ENCODE data around the gene PLEKHM3.
"Not testable (repeated sequence)": the region's sequence is repeated elsewhere in the genome, so short reads cannot be mapped to it uniquely, and the experiment has no call there.

The PLEKHM3 gene

GRCh38 chr2:207813942-207814341 lies 211.4 kb downstream of the PLEKHM3 start:
- DNase-seq (ENCODE audit: low read depth in 1 of 2, low spot score in 1 of 2) = no peak
- H3K27me3 ChIP-seq (ENCODE audit: insufficient read depth, poor library complexity, severe bottlenecking) = no peaks in the 10 kb centered on the region
- no peak for TF ChIP-seq POLR2AphosphoS5 (IDR thresholded peaks at IDR 0.05; ENCODE audit: low read depth)
- H3K4me3 ChIP-seq (replicated peaks; ENCODE audit: insufficient read depth, low read length) = no peak overlapping the region
- no peak overlapping the region for H3K27ac ChIP-seq (replicated peaks)

- Histone ChIP-seq H3K4me3 (replicated peaks; ENCODE audit: insufficient read depth, low read length) (no peak overlapping the region), H3K27me3 (ENCODE audit: insufficient read depth, poor library complexity, severe bottlenecking) (no peaks in the 10 kb centered on the region), H3K27ac (replicated peaks) (no peak overlapping the region)
- DNase-seq (ENCODE audit: low read depth in 1 of 2, low spot score in 1 of 2) = no peak
- no peak for TF ChIP-seq SPI1 (IDR thresholded peaks at IDR 0.05; ENCODE audit: borderline replicate concordance, low read depth)
- no peak for TF ChIP-seq CTCF (IDR thresholded peaks at IDR 0.05; ENCODE audit: insufficient read depth, low read length)
- TF ChIP-seq REST (IDR thresholded peaks at IDR 0.05; ENCODE audit: insufficient replicate concordance, low read depth) = no peak
- no peak for TF ChIP-seq GABPA (IDR thresholded peaks at IDR 0.05; ENCODE audit: low read depth)
- no peak for TF ChIP-seq POLR2AphosphoS5 (IDR thresholded peaks at IDR 0.05; ENCODE audit: low read depth)
Measured at GRCh38 chr2:207813221-207813916, 212.0 kb downstream of the PLEKHM3 start.

- H3K27ac ChIP-seq (replicated peaks) = no peak overlapping the region
- DNase-seq (ENCODE audit: low read depth in 1 of 2, low spot score in 1 of 2) = no peak
- no peaks in the 10 kb centered on the region for H3K27me3 ChIP-seq (ENCODE audit: insufficient read depth, poor library complexity, severe bottlenecking)
- no peak for TF ChIP-seq REST (IDR thresholded peaks at IDR 0.05; ENCODE audit: insufficient replicate concordance, low read depth)
- TF ChIP-seq CTCF (IDR thresholded peaks at IDR 0.05; ENCODE audit: insufficient read depth, low read length) = no peak
- TF ChIP-seq GABPA (IDR thresholded peaks at IDR 0.05; ENCODE audit: low read depth) = no peak
- no peak for TF ChIP-seq SPI1 (IDR thresholded peaks at IDR 0.05; ENCODE audit: borderline replicate concordance, low read depth)
- no peak for TF ChIP-seq POLR2AphosphoS5 (IDR thresholded peaks at IDR 0.05; ENCODE audit: low read depth)
- H3K4me3 ChIP-seq (replicated peaks; ENCODE audit: insufficient read depth, low read length) = no peak overlapping the region
Measured at GRCh38 chr2:207812726-207813080, 212.6 kb downstream of the PLEKHM3 start.

GRCh38 chr2:207812058-207812725 lies 213.1 kb downstream of the PLEKHM3 start:
- no peak for DNase-seq (ENCODE audit: low read depth in 1 of 2, low spot score in 1 of 2)
- no peak for TF ChIP-seq POLR2AphosphoS5 (IDR thresholded peaks at IDR 0.05; ENCODE audit: low read depth)
- Histone ChIP-seq H3K4me3 (replicated peaks; ENCODE audit: insufficient read depth, low read length) (no peak overlapping the region), H3K27ac (replicated peaks) (no peak overlapping the region), H3K27me3 (ENCODE audit: insufficient read depth, poor library complexity, severe bottlenecking) (no peaks in the 10 kb centered on the region)

- not testable (repeated sequence) for DNase-seq (ENCODE audit: low read depth in 1 of 2, low spot score in 1 of 2); H3K27ac ChIP-seq (replicated peaks); H3K27me3 ChIP-seq (ENCODE audit: insufficient read depth, poor library complexity, severe bottlenecking); H3K4me3 ChIP-seq (replicated peaks; ENCODE audit: insufficient read depth, low read length)
Measured at GRCh38 chr2:207811658-207812057, 213.7 kb downstream of the PLEKHM3 start.
